GM18502 (cell line): ENCODE results near the gene KCNK10.

Experiments used
- ATAC-seq: cut with Tn5 transposase; IDR thresholded peaks from one replicate; pipeline ENCODE4 v1.9.1; 2021; ENCODE audit warnings: mild to moderate bottlenecking; ENCODE audit not compliant: unreplicated experiment, poor library complexity

The KCNK10 gene, protein sequence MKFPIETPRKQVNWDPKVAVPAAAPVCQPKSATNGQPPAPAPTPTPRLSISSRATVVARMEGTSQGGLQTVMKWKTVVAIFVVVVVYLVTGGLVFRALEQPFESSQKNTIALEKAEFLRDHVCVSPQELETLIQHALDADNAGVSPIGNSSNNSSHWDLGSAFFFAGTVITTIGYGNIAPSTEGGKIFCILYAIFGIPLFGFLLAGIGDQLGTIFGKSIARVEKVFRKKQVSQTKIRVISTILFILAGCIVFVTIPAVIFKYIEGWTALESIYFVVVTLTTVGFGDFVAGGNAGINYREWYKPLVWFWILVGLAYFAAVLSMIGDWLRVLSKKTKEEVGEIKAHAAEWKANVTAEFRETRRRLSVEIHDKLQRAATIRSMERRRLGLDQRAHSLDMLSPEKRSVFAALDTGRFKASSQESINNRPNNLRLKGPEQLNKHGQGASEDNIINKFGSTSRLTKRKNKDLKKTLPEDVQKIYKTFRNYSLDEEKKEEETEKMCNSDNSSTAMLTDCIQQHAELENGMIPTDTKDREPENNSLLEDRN

DNA sequence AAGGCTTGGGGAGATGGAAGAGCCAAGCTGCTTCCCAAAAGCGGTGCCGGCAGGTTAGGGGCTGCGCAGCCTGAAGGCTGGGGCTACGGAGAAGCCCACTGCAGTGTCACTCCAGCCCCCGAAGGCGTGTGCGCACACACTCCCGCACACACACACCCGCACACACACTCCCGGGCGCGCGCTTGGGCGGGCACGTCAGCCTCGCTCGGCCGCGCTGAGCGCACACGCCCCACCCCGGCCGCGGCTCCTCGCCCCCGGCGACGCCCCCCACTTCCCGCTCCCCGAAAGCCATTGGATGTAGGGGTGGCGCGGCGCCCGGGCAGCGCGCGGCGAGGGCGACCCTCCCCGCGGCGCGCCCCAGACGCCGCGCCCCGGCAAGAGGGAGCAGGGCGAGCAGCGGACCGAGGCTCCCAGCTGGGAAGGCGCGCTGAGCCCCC is at the start of gene KCNK10:
KCNK10 (minus strand) TSS at position 184 of the 437 bp plus-strand sequence. CDS start 471 bp downstream, outside the sequence.
- peak; percentile 42 for ATAC-seq

DNA sequence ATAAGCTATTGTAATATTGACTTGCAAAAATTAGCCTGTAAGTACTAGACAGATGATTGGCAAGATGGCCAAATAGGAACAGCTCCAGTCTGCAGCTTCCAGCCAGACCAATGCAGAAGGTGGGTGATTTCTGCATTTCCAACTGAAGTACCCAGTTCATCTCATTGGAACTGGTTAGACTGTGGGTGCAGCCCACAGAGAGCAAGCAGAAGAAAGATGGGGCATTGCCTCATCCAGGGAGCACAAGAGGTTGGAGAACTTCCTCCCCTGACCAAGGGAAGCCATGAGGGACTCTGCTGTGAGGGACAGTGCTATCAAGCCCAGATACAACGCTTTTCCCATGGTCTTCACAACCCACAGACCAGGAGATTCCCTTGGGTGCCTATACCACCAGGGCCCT is 46.4 kb upstream of the KCNK10 start:
- no peak for ATAC-seq

DNA sequence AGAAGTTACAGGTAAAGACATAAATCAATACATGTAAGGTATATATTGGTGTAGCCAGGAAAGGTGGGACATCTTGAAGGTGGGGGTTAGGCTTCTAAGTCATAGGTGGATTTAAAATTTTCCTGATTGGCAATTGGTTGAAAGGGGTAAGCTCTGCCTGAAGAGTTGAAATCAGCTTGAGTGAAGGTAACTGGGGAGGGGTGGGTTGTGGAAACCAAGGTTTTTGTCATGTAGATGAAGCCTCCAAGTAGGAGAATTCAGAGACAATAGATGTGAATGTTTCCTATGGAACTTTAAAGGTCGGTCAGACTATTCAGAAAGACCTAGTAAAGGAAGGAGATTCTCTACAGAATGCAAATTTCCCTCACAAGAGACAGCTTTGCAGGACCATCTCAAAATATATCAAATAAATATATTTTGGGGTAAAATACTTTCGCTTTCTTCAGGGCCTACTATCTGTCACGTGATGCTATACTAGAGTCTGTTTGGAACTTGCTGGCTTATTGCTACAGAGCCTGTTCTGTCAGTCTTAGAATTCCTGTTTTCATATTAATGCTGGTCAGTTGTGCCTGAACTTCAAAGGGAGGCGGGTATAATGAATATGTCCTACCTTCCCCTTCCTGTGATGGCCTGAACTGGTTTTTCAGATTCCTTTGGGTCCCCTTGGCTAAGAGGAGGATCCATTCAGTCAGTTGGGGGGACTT is 41.8 kb upstream of the KCNK10 start:
- ATAC-seq: no peak

DNA sequence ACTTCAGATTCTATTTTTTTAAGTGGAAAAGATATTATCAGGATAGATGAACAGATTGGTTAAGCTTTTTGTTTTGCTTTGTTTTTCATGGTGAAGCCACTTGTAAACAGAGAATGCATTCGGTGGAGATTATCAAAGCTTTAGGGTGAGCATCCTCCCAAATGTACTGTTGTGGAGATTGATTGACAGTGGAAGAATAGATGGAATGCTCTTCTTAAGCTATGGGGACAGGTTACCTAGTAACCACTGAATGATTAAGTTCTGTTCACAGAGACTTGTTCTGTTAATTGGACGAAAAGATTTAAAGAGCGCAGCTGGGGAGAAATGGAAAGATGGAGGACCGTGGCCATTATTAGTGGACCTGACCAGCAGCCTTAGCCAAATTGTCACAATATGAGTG is 40.6 kb upstream of the KCNK10 start:
- no peak for ATAC-seq

DNA sequence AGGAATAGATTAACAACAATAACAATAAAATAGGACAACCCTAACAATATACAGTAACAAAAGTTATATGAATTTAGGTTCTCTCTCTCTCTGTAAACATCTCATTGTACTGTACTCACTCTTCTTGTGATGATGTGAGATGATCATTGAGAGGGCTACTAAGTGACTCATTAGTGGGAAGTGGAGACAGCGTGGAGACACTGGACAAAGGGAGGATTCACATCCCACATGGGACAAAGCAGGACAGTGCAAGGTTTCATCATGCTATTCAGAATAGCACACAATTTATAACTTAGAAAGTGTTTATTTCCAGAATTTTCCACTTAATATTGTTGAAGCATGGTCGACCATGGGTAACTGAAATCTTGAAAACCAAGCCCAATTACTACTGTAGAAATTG is 36.4 kb upstream of the KCNK10 start:
- no peak for ATAC-seq

DNA sequence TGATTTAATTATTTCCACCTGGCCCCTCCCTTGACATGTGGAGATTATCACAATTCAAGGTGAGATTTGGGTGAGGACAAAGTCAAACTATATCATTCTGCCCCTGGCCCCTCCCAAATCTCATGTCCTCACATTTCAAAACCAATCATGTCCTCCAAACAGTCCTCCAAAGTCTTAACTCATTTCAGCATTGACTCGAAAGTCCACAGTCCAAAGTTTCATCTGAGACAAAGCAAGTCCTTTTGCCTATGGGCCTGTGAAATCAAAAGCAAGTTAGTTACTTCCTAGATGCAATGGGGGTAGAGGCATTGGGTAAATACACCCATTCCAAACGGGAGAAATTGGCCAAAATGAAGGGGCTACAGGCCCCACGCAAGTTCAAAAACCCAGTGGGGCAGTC is 31.3 kb upstream of the KCNK10 start:
- ATAC-seq: no peak

DNA sequence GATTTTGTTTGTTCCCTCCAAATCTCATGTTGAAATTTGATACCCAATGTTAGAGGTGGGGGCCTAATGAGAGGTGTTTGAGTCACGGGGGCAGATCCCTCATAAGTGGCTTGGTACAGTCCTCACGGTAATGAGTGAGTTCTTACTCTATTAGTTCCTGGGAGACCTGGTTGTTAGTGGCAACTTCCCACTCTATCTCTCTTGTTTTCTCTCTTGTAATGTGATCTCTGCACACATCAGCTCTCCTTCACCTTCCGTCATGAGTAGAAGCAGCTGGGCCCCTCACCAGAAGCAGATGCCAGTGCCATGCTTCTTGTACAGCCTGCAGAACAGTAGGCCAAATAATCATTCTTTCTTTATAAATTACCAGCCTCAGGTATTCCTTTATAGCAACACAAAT is 29.6 kb upstream of the KCNK10 start:
- no peak for ATAC-seq

DNA sequence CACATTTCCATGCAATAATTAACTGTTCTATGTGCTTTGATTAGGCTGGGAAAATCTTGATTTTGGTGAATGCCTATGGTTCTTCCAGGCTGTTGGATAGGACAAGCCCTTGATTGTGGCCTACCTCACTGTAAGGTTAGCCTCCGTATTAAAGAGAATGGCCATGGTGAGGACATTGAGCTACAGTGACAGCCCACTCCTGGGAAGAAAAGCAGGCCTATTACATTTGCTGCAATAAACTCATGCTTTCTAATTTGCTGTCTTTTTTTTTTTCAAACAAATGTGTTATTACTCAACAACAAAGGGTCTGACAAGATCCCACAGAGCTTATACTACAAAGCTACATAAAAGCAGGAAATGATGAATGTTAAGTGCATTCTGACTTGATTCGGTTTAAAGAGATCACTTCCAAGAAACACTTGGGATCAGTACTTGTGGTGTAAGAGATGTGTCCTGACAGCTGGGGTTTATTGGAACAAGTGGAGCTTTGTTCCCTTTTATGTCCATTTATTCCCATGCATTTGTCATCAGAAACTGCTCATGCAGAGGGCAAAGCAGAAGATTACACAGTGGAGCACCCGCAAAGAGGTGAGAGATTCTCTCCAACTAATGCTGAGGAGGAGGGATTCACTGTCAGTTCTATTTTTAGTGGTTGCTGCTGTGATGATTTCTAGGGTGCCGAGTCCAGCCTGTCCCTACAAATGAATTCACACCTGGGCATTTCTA is 29.1 kb upstream of the KCNK10 start:
- ATAC-seq: no peak

DNA sequence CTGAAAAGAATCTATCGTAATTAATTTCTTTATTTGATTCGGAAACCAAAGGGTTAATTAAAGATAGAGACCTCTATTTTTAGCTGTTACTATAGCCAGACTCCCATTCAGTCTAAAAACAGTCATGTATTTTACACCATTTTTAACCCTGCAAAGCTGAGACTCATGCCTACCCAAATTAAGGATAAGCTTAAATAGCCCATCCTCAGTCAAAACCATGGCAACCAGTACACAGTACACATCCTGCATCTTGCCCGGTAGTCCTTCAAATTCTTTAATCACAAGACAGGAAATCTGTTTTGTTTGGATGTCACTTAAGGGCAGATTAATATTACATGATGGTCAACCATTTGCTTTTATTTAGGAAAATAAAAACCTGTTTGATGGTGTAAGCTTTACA is 25.5 kb upstream of the KCNK10 start:
- ATAC-seq: no peak

DNA sequence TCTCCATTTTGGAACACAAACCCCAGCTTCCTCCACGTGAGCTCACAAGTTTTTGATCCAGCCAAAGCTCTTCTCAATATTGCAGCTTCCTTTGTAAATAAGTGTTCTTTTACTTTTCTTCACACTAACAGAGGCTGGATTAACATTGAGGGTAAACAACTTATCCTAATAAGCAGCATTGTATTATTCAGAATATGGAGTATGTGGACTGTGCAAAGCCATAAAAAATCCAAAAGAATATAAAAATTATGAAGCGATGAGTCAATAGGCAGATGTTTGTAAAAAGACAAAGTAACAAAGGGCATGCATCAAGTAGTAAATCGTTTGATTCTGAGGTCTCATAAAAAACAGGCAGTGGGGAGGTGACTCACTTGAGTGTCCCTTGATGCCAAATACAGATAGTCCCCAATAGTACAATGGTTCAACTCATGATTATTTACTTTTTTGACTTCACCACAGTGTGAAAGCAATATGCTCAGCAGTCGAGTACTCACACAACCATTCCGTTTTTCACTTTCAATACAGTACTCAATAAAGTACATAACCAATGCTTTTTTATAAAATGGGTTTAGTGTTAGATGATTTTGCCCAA is 23.1 kb upstream of the KCNK10 start:
- no peak for ATAC-seq

DNA sequence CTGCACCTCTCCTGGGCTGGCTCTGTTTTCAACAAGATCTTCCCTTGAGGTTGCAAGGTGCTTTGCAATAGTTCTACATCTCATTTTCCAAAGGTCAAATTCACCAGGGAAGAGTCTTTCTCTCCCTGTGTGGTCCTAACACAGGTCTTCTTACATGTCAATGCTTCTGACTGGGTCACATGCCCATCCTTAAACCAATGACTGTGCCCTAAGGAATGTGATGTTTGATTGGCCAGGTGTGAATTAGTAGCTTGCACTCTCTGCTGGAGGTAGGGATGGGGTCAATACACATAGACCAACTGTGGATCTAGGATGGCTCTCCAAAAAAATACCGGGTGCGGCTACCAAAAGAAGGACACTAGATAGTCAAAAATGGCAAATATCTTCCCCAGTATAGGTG is 19.9 kb upstream of the KCNK10 start:
- ATAC-seq: no peak

DNA sequence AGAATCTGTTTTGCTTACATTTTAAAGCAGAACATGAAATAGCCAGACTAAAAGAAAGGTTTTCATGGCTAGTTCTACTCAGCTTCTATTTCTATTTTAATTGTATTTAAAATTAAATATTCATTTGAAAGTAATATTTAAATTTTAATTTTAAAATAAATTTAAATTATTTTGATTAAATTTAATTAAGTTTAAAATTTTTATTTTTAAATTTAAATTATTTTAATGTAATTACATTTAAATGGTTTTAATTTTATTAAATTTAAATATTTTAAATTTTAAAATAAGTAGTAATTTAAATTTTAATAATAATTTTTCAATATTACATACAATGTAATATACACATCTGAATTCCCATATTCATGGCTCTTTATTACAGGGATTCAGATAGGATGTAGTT is 17.3 kb upstream of the KCNK10 start:
- ATAC-seq: no peak

DNA sequence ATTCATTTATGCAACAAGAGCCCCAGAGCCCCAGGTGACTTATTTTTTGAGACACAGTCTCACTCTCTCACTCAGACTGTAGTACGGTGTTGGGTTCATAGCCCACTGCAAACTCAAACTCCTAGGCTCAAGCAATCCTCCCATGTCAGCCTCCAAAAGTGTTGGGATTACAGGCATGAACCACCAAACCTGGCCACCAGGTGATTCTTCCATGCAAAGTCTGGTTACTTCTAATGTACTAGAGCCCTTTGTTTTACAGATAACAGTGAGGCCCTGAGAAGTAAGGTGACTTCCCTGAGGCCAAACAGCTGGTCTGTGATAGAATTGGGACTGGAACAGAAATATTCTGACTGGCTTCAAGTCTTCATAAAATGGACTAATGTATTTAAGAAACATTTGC is 10.0 kb upstream of the KCNK10 start:
- ATAC-seq: no peak

DNA sequence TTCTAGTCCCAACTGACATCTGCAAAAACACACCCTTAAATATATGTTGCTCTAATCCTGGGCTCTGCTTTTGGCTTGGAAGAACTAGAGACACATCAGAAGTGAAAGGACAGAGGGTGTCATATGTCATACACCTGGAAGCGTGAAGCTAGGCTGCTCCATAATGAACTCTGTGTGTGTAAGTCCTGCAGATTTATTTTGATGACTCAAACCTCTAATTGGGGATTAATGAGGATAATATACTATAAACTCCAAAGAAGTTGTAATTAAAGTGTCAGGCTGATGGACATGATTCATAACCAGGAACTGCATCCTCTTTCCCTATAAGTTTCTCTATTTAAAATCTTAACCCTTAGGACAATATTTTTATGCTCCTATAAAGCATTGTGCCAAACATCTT is 4.4 kb upstream of the KCNK10 start:
- ATAC-seq: no peak

DNA sequence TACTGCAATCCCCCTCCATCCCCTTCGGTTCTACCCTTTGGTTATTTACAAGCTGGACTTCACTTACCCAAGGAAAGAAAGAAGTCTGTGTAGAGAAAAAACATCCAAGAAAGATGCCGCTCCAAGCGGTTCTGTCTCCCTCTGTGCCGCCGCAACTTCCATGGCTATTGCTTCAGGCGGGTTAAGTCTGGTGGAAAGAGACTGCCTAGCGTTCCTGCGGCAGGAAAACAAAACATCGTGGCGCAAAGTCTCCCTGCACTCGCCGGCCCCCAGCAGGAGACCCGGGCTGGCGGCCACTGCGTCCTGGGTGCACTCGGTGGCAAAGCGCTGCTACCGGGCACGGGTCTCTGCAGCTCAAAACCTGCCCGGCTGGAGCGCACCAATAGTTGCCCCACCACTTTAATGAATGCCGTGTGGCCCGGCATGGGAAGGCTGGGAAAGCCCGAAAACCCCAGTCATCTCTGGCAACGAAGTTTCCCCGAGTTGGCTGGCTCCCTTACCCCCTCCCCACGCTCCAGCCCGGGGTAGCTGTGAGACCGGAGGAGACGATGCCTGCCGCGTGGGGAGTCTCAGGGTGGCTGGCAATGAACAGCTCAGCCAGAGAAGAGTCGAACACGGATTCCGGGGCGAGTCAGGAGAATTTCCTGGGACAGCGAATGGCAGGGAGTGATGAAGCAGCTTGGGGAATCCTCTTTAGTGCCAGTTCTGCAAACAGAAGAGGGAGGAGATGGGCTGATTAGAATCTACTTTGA is 3.5 kb upstream of the KCNK10 start:
- no peak for ATAC-seq

DNA sequence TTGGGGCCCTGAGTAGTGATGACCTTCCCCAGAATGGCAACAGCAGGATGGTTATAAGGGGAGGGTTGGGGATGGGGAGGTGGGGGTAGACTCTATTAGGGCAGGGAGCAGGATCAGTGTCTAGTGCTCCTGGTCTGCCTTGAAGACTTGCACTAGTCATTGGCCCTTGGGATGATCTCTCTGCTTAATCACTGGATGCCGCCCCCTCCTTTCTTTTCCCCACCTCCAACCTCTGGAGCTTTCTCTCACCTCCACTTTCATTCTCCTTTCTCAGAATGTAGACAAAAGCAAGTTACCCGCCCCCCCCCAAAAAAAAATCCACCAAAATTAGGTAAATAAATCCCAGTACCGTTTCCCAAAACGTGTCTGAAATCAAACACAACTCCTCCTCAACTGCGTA is 2.8 kb upstream of the KCNK10 start:
- ATAC-seq: no peak

DNA sequence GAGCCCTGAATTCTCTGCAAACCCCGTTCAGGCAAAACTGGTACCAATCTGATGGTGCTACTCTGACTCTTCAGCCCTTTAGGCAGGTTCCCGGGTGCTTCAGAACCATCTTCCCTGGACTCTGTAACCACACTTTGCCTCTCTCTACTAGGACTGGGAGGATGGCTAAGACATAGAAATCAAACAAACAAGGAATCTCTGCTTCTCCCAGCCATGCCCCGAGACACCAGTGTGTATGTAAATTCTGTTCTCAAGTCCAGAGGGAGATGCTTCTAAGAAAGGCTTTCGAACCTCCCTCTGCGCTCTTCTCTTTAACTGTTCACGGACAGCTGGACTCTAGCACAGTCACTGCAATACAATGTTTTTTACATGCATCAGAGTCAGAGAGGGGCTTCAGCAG is 1.9 kb upstream of the KCNK10 start:
- ATAC-seq: no peak

DNA sequence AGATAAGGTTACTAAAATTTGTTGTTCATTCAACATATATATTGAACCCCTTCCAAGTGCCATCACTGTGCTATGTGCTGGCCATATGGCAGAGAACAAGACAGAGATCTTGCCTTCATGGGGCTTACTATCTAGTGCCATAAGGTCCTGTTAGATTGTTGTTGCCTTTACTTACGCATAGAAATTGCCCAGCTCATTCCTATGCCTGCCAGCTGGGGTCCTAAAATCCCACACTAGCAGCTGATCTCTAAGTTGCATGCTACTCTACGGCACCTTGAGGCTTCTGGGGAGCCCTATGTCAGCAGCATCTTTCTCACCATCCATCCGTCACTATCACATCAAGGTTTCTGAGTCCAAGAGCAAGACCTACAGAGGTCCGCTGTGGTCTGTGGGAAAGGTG is 1.4 kb upstream of the KCNK10 start:
- ATAC-seq: no peak

DNA sequence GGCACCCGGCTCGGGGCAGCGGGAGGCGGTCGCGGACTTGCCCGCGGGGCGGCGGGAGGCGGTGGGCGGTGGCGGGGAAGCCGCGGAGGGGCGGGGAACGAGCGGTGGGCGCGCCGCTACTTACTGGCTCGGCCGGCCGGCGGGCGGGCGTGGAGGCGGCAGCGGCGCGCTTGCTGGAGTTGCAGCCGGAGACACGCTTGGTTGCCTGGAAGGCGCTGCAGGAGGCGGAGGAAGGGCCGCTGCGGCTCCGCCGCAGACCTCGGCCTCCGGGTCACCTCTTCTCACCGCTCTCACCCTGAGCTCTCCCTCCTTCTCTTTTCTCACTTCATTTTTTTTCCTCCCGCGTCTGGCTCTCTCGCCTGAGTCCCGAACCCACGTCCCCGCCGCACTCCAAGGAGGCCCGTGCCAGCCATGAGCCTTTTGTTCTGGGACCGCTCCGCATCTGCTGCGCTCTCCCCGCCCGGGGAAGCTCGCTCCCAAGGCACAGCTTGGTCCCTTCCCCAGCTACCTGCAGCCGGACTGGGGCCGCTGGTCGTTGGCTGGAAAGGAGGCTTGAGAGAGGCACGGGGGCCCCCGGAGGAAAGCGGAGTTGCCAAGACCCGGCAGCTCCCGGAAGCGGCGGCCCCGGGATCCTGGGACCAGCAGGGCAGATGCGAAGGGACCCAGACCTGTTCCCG is 592 bp upstream of the KCNK10 start:
- peak; percentile 93 for ATAC-seq
